T-helper 2 cell treated with Interferon-gamma antibody and Interleukin-4, amounts not matched to agents 100 ng/mL and 5 ng/mL, for 36 hours (primary cell): Measurements from ENCODE around the gene CD207. TPM values are rescaled to one million over a fixed set of nuclear protein-coding genes. Genes with fewer than 3 reads are reported as not detected.

Source experiments
- intact Hi-C: fragments of 100-400 bp; cut with micrococcal nuclease; formaldehyde crosslinking; loops from one replicate; pipeline ENCODE4 v1.15.1; 2023
- total RNA-seq: library from RNA; stranded (reverse); gene quantifications from 2 replicates; pipeline ENCODE4 v1.2.3, GENCODE V29; 2022

The CD207 gene
- total RNA-seq, 1 donor from 2014 or later, result not detected

GRCh38 chr2:70795164-70795995, 40.2 kb downstream of the CD207 start:
- intact Hi-C loops, result no loop called here

- intact Hi-C loops, result no loop called here
Observed at GRCh38 chr2:70793450-70793849, 42.2 kb downstream of the CD207 start.

DNA sequence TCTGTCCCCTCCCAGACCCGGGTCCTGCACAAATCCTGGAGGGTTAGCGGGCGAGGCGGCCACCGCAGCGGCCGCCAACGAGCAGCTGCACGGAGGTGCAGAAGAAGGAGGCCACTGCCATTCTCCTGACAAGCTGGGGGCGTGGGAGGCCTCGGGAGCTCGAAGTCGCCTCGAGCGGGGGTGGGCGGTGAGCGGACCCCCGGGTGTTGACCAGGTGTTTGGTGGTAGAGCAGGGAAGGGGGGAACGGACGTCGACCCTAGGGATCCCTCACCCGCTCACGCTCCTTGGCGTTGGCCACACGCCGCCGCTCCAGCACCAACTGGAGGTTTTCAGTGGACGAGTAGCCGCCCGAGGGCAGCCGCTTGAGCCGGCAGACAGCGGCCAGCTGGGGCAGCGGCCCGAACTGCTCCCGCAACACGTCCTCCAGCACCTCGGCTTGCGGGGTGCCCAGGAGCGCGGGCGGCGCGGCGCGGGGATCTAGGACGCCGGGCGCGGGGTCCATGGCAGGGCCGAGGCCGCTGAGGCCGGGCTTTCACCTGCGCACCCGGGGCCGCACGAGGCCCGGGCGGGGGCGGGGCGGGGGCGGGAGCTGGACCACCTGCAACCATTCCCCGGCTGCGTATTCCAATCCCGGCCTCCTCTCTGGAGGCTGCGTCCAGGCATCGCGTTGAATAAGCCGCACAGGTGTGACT, 45.3 kb downstream of the CD207 start, which contains the start of gene FIGLA:
Gene FIGLA, minus strand, starts transcription at position 508 of the 693 bp plus-strand sequence. Its CDS starts 5 bp downstream, at position 503.
- intact Hi-C loops, result no loop called here

- intact Hi-C loops, result loop anchor here (1.0 to 5.0 kb wide), 4 partner anchors 82 to 487 kb away; partner anchors contain the start of gene FAM136A
Observed at GRCh38 chr2:70789304-70790135, 46.1 kb downstream of the CD207 start.

GRCh38 chr2:70785137-70785911, 50.3 kb downstream of the CD207 start:
- intact Hi-C loops, result loop anchor here (2.0 to 5.0 kb wide), 2 partner anchors 131 to 483 kb away; partner anchors contain the start of gene FAM136A

DNA sequence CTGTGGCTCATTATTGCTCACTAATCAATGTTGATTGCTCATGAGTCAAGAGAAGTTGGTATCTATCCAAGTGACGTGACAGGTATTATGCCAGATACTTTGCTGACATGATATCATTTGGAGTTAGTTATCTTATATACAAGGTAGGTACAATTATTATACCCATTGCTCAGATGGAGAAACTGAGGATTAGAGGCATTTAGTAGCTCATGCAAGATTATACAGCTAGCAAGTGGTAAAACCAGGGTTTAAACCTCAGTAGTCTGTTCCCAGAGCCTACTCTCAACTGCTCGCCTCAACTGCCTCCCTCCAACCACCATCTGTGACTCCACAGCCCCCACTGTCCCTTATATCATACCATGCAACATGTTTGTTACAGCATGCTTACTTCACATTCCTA, 51.3 kb downstream of the CD207 start:
- intact Hi-C loops, result loop anchor here (2.0 kb wide), 1 partner anchor 130 kb away; no protein-coding TSS in a partner anchor

Other genes starting within 250 kb of the CD207 start
- 3.4 and 4.0 TPM in 2 replicates for gene ADD2, start 67.6 kb downstream of the CD207 start, total RNA-seq
- not detected in 2 replicates for gene FIGLA, start 45.2 kb downstream of the CD207 start, total RNA-seq
- gene CLEC4F, start 15.2 kb downstream of the CD207 start, total RNA-seq, result not detected in 2 replicates
- not detected in 2 replicates for gene VAX2, start 64.8 kb upstream of the CD207 start, total RNA-seq
- not detected in 2 replicates for gene ATP6V1B1, start 100.1 kb upstream of the CD207 start, total RNA-seq
- not detected in 2 replicates for gene ANKRD53, start 142.8 kb upstream of the CD207 start, total RNA-seq
- 49.5 and 56.1 TPM in 2 replicates for gene TEX261, start 159.1 kb upstream of the CD207 start, total RNA-seq
- gene NAGK, start 232.8 kb upstream of the CD207 start, total RNA-seq, result 70.8 and 84.7 TPM in 2 replicates